ENCODE results near the gene CARD10.
A peak's percentile ranks its signal among the peaks of the same experiment; 100 is the strongest.
"Not testable (repeated sequence)": the region's sequence is repeated elsewhere in the genome, so short reads cannot be mapped to it uniquely, and the experiment has no call there.

Gene CARD10

DNA sequence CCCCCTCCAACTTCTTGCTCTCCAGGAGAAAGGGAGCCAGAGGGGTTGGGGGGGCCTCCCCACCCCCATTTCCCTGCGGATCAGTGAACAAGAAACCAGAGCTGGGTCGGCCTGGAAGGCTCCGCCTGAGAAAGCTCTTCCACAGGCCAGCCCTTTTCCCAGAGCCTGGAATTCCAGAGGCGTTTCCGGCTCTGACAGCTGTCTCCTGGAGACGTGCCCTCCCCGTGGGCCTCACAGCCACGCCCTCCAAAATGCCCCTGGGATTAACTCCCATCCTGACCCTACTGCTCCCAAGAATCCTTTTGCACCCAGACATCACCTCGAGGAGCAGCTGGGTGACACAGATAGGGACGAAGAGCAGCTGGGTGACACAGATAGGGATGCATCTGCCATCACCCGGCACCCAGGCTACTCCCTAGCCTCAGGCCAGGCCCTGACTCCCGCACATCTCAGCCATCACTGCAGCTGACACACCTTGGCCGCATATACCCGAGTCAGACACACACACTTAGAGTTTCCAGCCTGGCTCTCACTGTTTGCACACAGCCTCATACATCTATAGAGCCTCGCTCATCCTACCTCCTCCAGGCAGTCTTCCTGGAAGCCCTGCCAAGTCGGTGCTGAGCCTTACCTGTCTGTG is 33.4 kb upstream of the CARD10 start:
- no peak overlapping the region for H3K4me3 ChIP-seq (ENCODE audit: low read length)
- no peak for DNase-seq (ENCODE audit: low read depth)
- TF ChIP-seq, protein P1, sequence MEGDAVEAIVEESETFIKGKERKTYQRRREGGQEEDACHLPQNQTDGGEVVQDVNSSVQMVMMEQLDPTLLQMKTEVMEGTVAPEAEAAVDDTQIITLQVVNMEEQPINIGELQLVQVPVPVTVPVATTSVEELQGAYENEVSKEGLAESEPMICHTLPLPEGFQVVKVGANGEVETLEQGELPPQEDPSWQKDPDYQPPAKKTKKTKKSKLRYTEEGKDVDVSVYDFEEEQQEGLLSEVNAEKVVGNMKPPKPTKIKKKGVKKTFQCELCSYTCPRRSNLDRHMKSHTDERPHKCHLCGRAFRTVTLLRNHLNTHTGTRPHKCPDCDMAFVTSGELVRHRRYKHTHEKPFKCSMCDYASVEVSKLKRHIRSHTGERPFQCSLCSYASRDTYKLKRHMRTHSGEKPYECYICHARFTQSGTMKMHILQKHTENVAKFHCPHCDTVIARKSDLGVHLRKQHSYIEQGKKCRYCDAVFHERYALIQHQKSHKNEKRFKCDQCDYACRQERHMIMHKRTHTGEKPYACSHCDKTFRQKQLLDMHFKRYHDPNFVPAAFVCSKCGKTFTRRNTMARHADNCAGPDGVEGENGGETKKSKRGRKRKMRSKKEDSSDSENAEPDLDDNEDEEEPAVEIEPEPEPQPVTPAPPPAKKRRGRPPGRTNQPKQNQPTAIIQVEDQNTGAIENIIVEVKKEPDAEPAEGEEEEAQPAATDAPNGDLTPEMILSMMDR (conservative IDR thresholded peaks at IDR 0.05; ENCODE audit: low read depth, low read length): no peak

DNA sequence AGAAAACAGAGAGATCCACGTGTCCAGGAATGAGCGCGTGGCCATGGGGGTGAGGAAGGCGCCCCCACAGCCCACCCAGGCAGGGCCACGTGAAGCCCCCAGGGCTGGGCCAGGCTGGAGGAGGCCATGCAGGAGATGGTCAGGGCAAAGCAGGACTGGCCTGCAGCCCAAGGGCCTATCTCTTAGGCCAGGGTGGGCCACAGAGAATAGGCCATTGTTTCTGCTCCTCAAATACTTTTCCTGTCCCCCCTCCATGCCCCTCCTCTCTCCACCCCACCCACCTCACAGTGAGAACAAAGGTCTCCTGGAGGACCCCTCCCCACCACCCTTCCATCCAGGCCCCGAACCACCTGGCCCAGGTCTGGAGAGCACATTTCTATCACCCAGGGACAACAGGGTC is 32.8 kb upstream of the CARD10 start:
- TF ChIP-seq, protein P1 (conservative IDR thresholded peaks at IDR 0.05; ENCODE audit: low read depth, low read length): no peak
- no peak for DNase-seq (ENCODE audit: low read depth)
- H3K4me3 ChIP-seq (ENCODE audit: low read length): no peak overlapping the region

DNA sequence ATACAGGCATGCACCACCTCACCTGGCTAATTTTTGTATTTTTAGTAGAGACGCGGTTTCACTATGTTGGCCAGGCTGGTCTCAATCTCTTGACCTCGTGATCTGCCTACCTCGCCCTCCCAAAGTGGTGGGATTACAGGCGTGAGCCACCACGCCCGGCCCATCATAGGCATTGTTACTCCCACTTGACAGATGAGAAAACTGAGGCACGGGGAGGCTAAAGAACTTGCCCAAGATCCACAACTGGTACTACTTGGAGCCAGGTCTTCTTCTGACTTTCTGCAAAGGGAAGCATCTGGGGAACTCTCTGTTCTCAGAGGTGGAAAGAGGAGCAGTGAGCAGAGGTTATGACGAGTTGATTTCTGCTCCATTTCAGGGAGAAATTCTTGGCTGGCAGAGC is 31.7 kb upstream of the CARD10 start:
- H3K4me3 ChIP-seq (ENCODE audit: low read length): not testable (repeated sequence)

DNA sequence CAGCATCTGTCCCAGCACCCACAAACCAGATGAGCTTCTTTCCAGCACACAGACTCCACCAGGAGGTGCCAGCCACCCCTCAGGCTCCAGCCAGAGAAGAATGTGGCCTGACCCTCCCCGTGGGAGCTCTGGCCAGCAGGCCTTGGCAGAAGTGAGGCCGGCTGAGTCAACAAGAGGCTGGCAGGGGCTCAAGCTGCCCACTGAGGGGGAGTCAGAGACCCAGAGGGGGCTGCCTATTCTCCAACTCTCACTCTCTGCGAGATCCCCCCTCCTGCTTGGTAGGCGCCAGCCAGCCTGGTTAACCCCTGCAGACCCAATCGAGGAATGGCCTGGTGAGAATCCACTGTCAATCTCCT is 30.5 kb upstream of the CARD10 start:
- DNase-seq (ENCODE audit: low read depth): peak; percentile 72
- no peak overlapping the region for H3K4me3 ChIP-seq (ENCODE audit: low read length)
- TF ChIP-seq, protein P1 (conservative IDR thresholded peaks at IDR 0.05; ENCODE audit: low read depth, low read length): peak; percentile 64

More for the DNA sequence above, 31.7 kb upstream of the CARD10 start:
- not testable (repeated sequence) for DNase-seq (ENCODE audit: low read depth)

DNA sequence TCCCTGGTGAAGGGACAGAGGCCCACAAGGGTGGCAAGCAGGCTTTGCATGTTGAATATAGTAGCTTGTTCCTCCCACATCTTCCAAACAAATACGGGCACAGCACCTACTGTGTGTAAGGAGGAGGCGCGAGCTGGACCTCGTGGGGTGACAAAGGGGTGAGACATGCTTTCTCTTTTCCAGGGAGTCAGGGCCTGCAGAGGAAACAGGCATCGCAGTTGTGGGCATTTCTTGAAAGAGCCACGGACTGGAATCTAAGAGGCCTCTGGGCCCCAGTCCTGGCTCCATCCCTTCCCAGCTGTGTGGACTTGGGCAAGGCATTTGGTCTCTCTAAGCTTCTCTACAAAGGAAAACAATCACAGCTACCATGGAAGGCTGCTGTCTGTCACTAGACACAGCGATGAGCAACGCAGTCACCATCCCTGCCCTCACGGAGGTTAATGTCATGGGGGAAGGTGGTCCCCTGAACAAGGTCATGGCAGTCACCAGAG is 28.1 kb upstream of the CARD10 start:
- no peak overlapping the region for H3K4me3 ChIP-seq (ENCODE audit: low read length)
- TF ChIP-seq, protein P1 (conservative IDR thresholded peaks at IDR 0.05; ENCODE audit: low read depth, low read length): no peak
- DNase-seq (ENCODE audit: low read depth): no peak

DNA sequence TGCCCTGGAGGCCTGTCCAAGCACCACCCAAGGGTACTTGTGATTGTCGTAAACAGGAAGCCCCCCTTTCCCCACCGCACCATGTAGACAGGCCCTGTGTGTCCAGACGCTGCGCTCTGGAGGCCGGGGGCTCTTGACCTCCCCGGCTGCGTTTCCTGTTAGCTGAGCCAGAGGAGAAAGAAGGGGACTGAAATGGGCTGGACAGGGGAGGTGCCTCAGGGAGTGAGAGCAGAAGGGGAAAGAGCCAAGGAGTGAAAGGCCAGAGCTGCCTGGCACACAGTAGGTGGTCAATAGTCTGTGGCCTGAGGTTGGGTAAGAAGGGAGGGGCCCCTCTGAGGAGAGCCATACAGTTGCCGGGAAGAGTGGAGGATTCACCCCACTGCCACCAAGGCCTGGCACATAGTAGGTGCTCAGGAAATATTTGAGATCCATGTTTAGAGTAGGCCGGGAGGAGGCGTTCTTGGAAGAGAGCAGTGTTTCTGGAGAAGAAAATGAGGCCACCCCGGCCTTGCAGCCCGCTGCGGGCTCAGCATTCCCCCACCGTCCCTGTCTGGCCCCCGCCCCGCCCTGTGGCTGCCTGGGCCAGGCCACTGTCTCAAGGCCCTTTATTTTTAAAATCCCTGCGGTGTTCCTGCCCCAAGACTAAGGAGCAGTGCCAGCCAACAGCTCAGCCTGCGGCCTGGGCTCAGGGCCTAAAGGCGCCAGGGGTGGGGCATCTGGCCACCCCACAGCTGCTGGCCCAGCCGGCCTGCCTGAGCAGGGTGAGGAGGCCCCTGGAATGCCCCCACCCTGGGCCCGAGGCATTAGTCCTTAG is 27.4 kb upstream of the CARD10 start:
- DNase-seq (ENCODE audit: low read depth): no peak
- H3K4me3 ChIP-seq (ENCODE audit: low read length): no peak overlapping the region
- TF ChIP-seq, protein P1 (conservative IDR thresholded peaks at IDR 0.05; ENCODE audit: low read depth, low read length): no peak

DNA sequence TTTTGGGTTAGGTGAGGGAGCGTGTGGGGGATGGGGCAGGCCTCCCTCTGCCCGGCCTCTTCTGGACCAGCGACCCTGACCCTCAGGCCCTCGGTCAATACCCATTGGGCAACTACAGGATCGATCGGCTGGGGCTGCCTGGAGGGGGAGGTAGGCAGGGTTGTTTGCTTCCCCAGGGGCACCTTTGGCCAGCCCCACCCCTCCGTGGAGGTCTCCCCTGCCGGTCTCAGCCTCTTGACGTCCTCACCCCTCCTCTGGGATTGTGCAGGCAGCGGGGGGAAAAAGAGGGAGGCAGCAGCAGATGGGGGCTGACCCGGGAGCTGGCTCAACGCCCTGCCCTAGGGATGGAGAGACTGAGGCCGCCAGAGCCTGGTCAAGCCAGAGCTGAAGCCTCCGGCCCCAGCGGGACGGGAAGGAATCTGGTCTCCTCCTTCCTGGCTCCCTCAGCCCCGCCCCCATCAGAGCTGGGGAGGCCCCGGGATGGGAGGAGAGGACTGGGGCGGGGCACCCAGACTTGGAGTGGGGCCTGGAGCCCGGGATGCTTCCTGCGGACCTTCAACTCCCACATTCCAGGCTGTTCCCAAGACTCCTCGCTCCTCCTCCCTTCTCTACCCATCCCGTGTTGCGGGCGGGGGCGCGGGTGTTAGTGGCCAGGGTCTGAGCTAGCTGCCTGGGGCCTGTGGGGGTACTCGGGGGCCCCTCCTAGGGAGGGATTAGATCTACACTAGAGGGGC is 26.7 kb upstream of the CARD10 start:
- TF ChIP-seq, protein P1 (conservative IDR thresholded peaks at IDR 0.05; ENCODE audit: low read depth, low read length): no peak

More for the DNA sequence above, 26.7 kb upstream of the CARD10 start:
- peak overlapping the region; percentile 19 for H3K4me3 ChIP-seq (ENCODE audit: low read length)
- DNase-seq (ENCODE audit: low read depth): no peak

All from retinal pigment epithelial cell (primary cell).